PC-9 (cell line): Measurements from ENCODE around the gene RCE1. TPM values are rescaled to one million over a fixed set of nuclear protein-coding genes. Genes with fewer than 3 reads are reported as not detected.

Experiments used
- BruUV-seq: library from RNA; stranded (reverse); fragments of 400-500 nt; replicated peaks from 2 replicates; lab custom pipeline; 2021; lab: Mats Ljungman, UMichigan
- CTCF ChIA-PET: fragments of 300-600 bp; sonication (Branson Sonifier 250); formaldehyde crosslinking; loops from one replicate; lab custom pipeline; 2022; ENCODE audit warnings: antibody characterized with exemption; lab: Charles Lee
- POLR2A ChIA-PET: fragments of 300-600 bp; sonication (Branson Sonifier 250); formaldehyde crosslinking; loops from one replicate; lab custom pipeline; 2022; ENCODE audit warnings: antibody characterized with exemption; ENCODE audit not compliant: unreplicated experiment; lab: Charles Lee
- DNase-seq, 2 experiments: peaks; one replicate each; pipeline versions ENCODE4 v3.0.0 to v3.0.0-alpha.2; 2015 to 2022; ENCODE audit warnings: mixed read lengths in 1 of 2
- H2AFZ ChIP-seq: fragments of 200-600 bp; sonication (generic); 2 replicates; pipeline ENCODE4 v1.8.1; 2017; ENCODE audit warnings: antibody characterized with exemption
- H3F3A ChIP-seq: fragments of 200-600 bp; sonication (generic); 2 replicates; pipeline ENCODE4 v1.8.1; 2017; ENCODE audit warnings: antibody characterized with exemption, mild to moderate bottlenecking, low read depth; ENCODE audit not compliant: insufficient read depth
- H3K27ac ChIP-seq: fragments of 200-600 bp; sonication (generic); 2 replicates; pipeline ENCODE4 v1.6.1; 2016; ENCODE audit warnings: mixed run types
- H3K27me3 ChIP-seq: fragments of 200-600 bp; sonication (generic); 2 replicates; pipeline ENCODE4 v1.6.1; 2016; ENCODE audit warnings: low read depth, mixed run types; ENCODE audit not compliant: insufficient read depth
- H3K36me3 ChIP-seq: fragments of 200-600 bp; sonication (generic); 2 replicates; pipeline ENCODE4 v1.6.1; 2016; ENCODE audit warnings: low read depth, mixed run types
- H3K4me1 ChIP-seq: fragments of 200-600 bp; sonication (generic); replicated peaks from 2 replicates; pipeline ENCODE4 v1.6.1; 2016; ENCODE audit warnings: mixed run types; ENCODE audit not compliant: insufficient read depth
- H3K4me2 ChIP-seq: fragments of 200-600 bp; sonication (generic); 2 replicates; pipeline ENCODE4 v1.6.1; 2017; ENCODE audit warnings: mixed run types
- H3K4me3 ChIP-seq: fragments of 200-600 bp; sonication (generic); 2 replicates; pipeline ENCODE4 v1.6.1; 2016; ENCODE audit warnings: mixed run types
- H3K79me2 ChIP-seq: fragments of 200-600 bp; sonication (generic); 2 replicates; pipeline ENCODE4 v1.6.1; 2017; ENCODE audit warnings: low read depth, mixed run types
- H3K9me2 ChIP-seq: fragments of 200-600 bp; sonication (generic); 2 replicates; pipeline ENCODE4 v1.8.1; 2017; ENCODE audit warnings: mild to moderate bottlenecking; ENCODE audit not compliant: insufficient read depth
- H3K9me3 ChIP-seq: fragments of 200-600 bp; sonication (generic); 2 replicates; pipeline ENCODE4 v1.8.1; 2016; ENCODE audit warnings: low read depth; ENCODE audit not compliant: insufficient read depth
- H4K20me1 ChIP-seq: fragments of 200-600 bp; sonication (generic); 2 replicates; pipeline ENCODE4 v1.8.1; 2017; ENCODE audit not compliant: insufficient read depth
- EZH2 ChIP-seq: fragments of 200-600 bp; sonication (generic); IDR thresholded peaks from 2 replicates; pipeline ENCODE4 v1.8.0; 2017; ENCODE audit warnings: antibody characterized with exemption, low read depth
- intact Hi-C: fragments of 100-400 bp; cut with micrococcal nuclease; formaldehyde crosslinking; loops from one replicate; pipeline ENCODE4 v1.10.0; 2022; ENCODE audit not compliant: unreplicated experiment
- total RNA-seq: library from RNA; stranded (reverse); gene quantifications from 2 replicates; pipeline ENCODE4 v1.2.3, GENCODE V29; 2021
- TF ChIP-seq, protein P1 (sequence below): fragments of 200-600 bp; sonication (generic); conservative IDR thresholded peaks from 2 replicates; pipeline ENCODE4 v1.6.1; 2017; ENCODE audit warnings: mixed run types, antibody characterized with exemption, mild to moderate bottlenecking, moderate library complexity

The RCE1 gene
- total RNA-seq, 1 experiment from 2014 or later: 42.9 TPM

DNA sequence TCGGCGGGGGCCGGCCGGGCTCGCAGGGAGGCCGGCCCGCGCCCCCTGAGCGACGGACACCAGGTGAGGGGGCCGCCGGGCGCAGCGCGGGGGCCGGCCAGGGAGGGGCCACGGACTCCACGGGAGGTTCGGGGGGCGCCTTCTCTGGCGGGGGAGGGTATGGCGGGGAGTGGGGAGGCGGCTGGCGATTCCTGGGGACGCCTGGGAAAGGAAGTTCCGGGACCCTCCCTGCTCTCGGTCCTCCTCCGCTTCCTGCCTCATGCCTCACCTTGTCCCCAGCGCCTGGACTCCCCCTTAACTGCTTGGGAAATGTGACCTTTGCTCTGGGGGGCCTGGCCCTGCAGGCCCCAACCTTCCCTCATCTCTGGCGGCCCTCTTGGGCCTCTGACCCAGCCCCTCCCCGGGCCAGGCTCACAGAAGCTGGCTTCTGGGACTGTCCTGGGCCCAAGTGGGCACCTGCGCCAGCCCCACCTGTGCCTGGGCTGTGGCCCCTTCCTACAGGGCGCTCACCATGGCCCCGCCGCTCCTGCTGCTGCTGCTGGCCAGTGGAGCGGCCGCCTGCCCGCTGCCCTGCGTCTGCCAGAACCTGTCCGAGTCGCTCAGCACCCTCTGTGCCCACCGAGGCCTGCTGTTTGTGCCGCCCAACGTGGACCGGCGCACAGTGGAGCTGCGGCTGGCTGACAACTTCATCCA, 14.1 kb downstream of the RCE1 start:
- Histone ChIP-seq H4K20me1 (no peaks in the 10 kb centered on the region), H3K36me3 (no peaks in the 10 kb centered on the region), H3K4me2 (peak overlapping the region; percentile 78), H3K27ac (no peak overlapping the region), H3K4me1 (peaks cover 13% of the 10 kb centered on the region), H3F3A (peaks cover 18% of the 10 kb centered on the region; the same call in 1 of the 2 replicates), H3K27me3 (no peaks in the 10 kb centered on the region), H2AFZ (no peak overlapping the region), H3K9me2 (no peaks in the 10 kb centered on the region), H3K4me3 (peak overlapping the region; percentile 99), H3K79me2 (0 out of 2 replicates have a peak, but pooled peaks cover 5% of the 10 kb centered on the region), H3K9me3 (no peaks in the 10 kb centered on the region)
- ChIA-PET CTCF (no interaction called here), POLR2A (no interaction called here)
- DNase-seq: no peak
- intact Hi-C loops: no loop called here
- TF ChIP-seq, protein P1, sequence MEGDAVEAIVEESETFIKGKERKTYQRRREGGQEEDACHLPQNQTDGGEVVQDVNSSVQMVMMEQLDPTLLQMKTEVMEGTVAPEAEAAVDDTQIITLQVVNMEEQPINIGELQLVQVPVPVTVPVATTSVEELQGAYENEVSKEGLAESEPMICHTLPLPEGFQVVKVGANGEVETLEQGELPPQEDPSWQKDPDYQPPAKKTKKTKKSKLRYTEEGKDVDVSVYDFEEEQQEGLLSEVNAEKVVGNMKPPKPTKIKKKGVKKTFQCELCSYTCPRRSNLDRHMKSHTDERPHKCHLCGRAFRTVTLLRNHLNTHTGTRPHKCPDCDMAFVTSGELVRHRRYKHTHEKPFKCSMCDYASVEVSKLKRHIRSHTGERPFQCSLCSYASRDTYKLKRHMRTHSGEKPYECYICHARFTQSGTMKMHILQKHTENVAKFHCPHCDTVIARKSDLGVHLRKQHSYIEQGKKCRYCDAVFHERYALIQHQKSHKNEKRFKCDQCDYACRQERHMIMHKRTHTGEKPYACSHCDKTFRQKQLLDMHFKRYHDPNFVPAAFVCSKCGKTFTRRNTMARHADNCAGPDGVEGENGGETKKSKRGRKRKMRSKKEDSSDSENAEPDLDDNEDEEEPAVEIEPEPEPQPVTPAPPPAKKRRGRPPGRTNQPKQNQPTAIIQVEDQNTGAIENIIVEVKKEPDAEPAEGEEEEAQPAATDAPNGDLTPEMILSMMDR: no peak
- TF ChIP-seq EZH2: no peak
- BruUV-seq: no TSS peak

DNA sequence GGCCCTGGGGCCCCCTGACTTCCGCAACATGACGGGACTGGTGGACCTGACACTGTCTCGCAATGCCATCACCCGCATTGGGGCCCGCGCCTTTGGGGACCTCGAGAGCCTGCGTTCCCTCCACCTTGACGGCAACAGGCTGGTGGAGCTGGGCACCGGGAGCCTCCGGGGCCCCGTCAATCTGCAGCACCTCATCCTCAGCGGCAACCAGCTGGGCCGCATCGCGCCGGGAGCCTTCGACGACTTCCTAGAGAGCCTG, 14.6 kb downstream of the RCE1 start:
- H3K4me2 ChIP-seq: peak overlapping the region; percentile 78
- TF ChIP-seq, protein P1: no peak
- no peak for TF ChIP-seq EZH2
- ChIA-PET POLR2A (no interaction called here), CTCF (no interaction called here)
- H3K79me2 ChIP-seq: 0 out of 2 replicates have a peak, but pooled peaks cover 5% of the 10 kb centered on the region
- no peaks in the 10 kb centered on the region for H3K36me3 ChIP-seq
- H3K4me1 ChIP-seq: peaks cover 13% of the 10 kb centered on the region
- BruUV-seq: no TSS peak
- no peaks in the 10 kb centered on the region for H3K9me3 ChIP-seq
- H3K9me2 ChIP-seq: no peaks in the 10 kb centered on the region
- no peak for DNase-seq
- H2AFZ ChIP-seq: no peak overlapping the region
- H3K4me3 ChIP-seq: 0 out of 2 replicates have a peak overlapping the region, but pooled peaks have one; percentile 99
- intact Hi-C loops: no loop called here
- H3K27me3 ChIP-seq: no peaks in the 10 kb centered on the region
- no peaks in the 10 kb centered on the region for H4K20me1 ChIP-seq
- H3K27ac ChIP-seq: no peak overlapping the region
- peaks cover 18% of the 10 kb centered on the region; the same call in 1 of the 2 replicates for H3F3A ChIP-seq

DNA sequence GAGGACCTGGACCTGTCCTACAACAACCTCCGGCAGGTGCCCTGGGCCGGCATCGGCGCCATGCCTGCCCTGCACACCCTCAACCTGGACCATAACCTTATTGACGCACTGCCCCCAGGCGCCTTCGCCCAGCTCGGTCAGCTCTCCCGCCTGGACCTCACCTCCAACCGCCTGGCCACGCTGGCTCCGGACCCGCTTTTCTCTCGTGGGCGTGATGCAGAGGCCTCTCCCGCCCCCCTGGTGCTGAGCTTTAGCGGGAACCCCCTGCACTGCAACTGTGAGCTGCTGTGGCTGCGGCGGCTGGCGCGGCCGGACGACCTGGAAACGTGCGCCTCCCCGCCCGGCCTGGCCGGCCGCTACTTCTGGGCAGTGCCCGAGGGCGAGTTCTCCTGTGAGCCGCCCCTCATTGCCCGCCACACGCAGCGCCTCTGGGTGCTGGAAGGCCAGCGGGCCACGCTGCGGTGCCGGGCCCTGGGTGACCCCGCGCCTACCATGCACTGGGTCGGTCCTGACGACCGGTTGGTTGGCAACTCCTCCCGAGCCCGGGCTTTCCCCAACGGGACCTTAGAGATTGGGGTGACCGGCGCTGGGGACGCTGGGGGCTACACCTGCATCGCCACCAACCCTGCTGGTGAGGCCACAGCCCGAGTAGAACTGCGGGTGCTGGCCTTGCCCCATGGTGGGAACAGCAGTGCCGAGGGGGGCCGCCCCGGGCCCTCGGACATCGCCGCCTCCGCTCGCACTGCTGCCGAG, 15.1 kb downstream of the RCE1 start:
- POLR2A ChIA-PET: no interaction called here
- 0 out of 2 replicates have a peak overlapping the region, but pooled peaks have one; percentile 99 for H3K4me3 ChIP-seq
- H2AFZ ChIP-seq: no peak overlapping the region
- no peaks in the 10 kb centered on the region for H3K9me3 ChIP-seq
- no peaks in the 10 kb centered on the region for H4K20me1 ChIP-seq
- no peaks in the 10 kb centered on the region for H3K27me3 ChIP-seq
- H3K36me3 ChIP-seq: no peaks in the 10 kb centered on the region
- H3F3A ChIP-seq: peaks cover 18% of the 10 kb centered on the region; the same call in 1 of the 2 replicates
- H3K79me2 ChIP-seq: 0 out of 2 replicates have a peak, but pooled peaks cover 5% of the 10 kb centered on the region
- intact Hi-C loops: no loop called here
- H3K4me2 ChIP-seq: no peak overlapping the region
- H3K4me1 ChIP-seq: peaks cover 13% of the 10 kb centered on the region
- no peak for TF ChIP-seq EZH2
- TF ChIP-seq, protein P1: no peak
- H3K27ac ChIP-seq: no peak overlapping the region
- TSS peak; percentile 26 for BruUV-seq
- H3K9me2 ChIP-seq: no peaks in the 10 kb centered on the region
- no peak for DNase-seq
- CTCF ChIA-PET: no interaction called here
